ENCODE measurements around the gene PPP2R5C. TPM values are rescaled to one million over a fixed set of nuclear protein-coding genes. Genes with fewer than 3 reads are reported as not detected.

Gene PPP2R5C
- total and polyA plus RNA-seq, 11 donors = 99.4 to 248 (median 204) TPM

GRCh38 chr14:101820283-101820798 lies 58.8 kb downstream of the PPP2R5C start:
- peak overlapping the region in 1 of 12 donors; percentile 27 for H3K4me3 ChIP-seq
- no peaks in the 10 kb centered on the region for H3K9me3 ChIP-seq
- peak overlapping the region in 2 of 12 donors; percentile 87 to 97 for H3K27ac ChIP-seq
- DNase-seq = no peak
- H3K4me1 ChIP-seq = peaks cover 0 to 86% (median 44%) of the 10 kb centered on the region in 12 donors
- 63 to 70% (median 65%) methylated on average over 10 of the region's 10 CpGs for WGBS, 4 donors
- peaks cover 0 to 21% (median 12%) of the 10 kb centered on the region in 9 donors for H3K36me3 ChIP-seq
- no peak for ATAC-seq
- TF ChIP-seq CTCF (IDR thresholded peaks at IDR 0.05) (no peak), POLR2A (IDR thresholded peaks at IDR 0.05) (no peak)
- intact Hi-C loops (cut with DNase I) = loop anchor here in 2 of 10 donors (10.0 kb wide), 2 partner anchors 46 to 64 kb away; no protein-coding TSS in a partner anchor
- no peaks in the 10 kb centered on the region for H3K27me3 ChIP-seq

GRCh38 chr14:101821528-101821927 lies 60.0 kb downstream of the PPP2R5C start:
- 88 to 92% (median 92%) methylated on average over 11 of the region's 11 CpGs for WGBS, 4 donors
- DNase-seq (no peak), ATAC-seq (no peak)
- Histone ChIP-seq H3K4me3 (no peak overlapping the region), H3K4me1 (peaks cover 0 to 90% (median 47%) of the 10 kb centered on the region in 12 donors), H3K27ac (peak overlapping the region in 3 of 12 donors; percentile 24 to 97 (median 87)), H3K27me3 (no peaks in the 10 kb centered on the region), H3K36me3 (peaks cover 0 to 21% (median 12%) of the 10 kb centered on the region in 9 donors), H3K9me3 (no peaks in the 10 kb centered on the region)
- intact Hi-C loops (cut with DNase I) = loop anchor here in 2 of 10 donors (10.0 kb wide), 2 partner anchors 47 to 63 kb away; no protein-coding TSS in a partner anchor
- TF ChIP-seq CTCF (IDR thresholded peaks at IDR 0.05) = no peak
- TF ChIP-seq POLR2A (IDR thresholded peaks at IDR 0.05) = no peak

GRCh38 chr14:101823066-101823465 lies 61.6 kb downstream of the PPP2R5C start:
- intact Hi-C loops (cut with DNase I) = loop anchor here in 2 of 10 donors (10.0 kb wide), 2 partner anchors 48 to 62 kb away; no protein-coding TSS in a partner anchor
- TF ChIP-seq CTCF (IDR thresholded peaks at IDR 0.05) = no peak
- no peak for TF ChIP-seq POLR2A (IDR thresholded peaks at IDR 0.05)
- Histone ChIP-seq H3K9me3 (no peaks in the 10 kb centered on the region), H3K4me1 (peaks cover 0 to 93% (median 41%) of the 10 kb centered on the region in 12 donors), H3K36me3 (peaks cover 0 to 21% (median 12%) of the 10 kb centered on the region in 9 donors), H3K27me3 (no peaks in the 10 kb centered on the region), H3K4me3 (peak overlapping the region in 9 of 12 donors; percentile 3 to 50 (median 13)), H3K27ac (peak overlapping the region in 11 of 12 donors; percentile 46 to 97 (median 81))
- DNase-seq = no peak
- ATAC-seq = peak in 1 of 4 donors; percentile 13
- WGBS, 4 donors = 46 to 60% (median 55%) methylated on average over 9 of the region's 9 CpGs

GRCh38 chr14:101823511-101824120 lies 62.1 kb downstream of the PPP2R5C start:
- H3K4me1 ChIP-seq = peaks cover 0 to 94% (median 41%) of the 10 kb centered on the region in 12 donors
- 34 to 46% (median 42%) methylated on average over 12 of the region's 12 CpGs for WGBS, 4 donors
- no peaks in the 10 kb centered on the region for H3K27me3 ChIP-seq
- peak overlapping the region; percentile 46 to 97 (median 76) for H3K27ac ChIP-seq
- TF ChIP-seq POLR2A (IDR thresholded peaks at IDR 0.05) (no peak), CTCF (IDR thresholded peaks at IDR 0.05) (no peak)
- H3K9me3 ChIP-seq = no peaks in the 10 kb centered on the region
- peak in 1 of 5 donors; percentile 72 for DNase-seq
- peaks cover 0 to 21% (median 12%) of the 10 kb centered on the region in 9 donors for H3K36me3 ChIP-seq
- intact Hi-C loops (cut with DNase I) = loop anchor here in 2 of 10 donors (10.0 kb wide), 2 partner anchors 49 to 61 kb away; no protein-coding TSS in a partner anchor
- peak overlapping the region in 9 of 12 donors; percentile 3 to 50 (median 18) for H3K4me3 ChIP-seq
- ATAC-seq = peak; percentile 36 to 90 (median 66)
